HL-60 (cell line): ENCODE data around the gene ZFP69.

Experiments used
- DNase-seq, 2 experiments: peaks; one replicate each; pipeline ENCODE4 v3.0.0-alpha.2; 2010 to 2020; ENCODE audit warnings: low read depth in 1 of 2, low spot score in 1 of 2
- H3K27ac ChIP-seq: fragments of 250-450 bp; sonication (Bioruptor Pico); replicated peaks from 2 replicates; pipeline ENCODE4 v1.5.1; 2020; ENCODE audit warnings: mild to moderate bottlenecking, moderate library complexity
- H3K27me3 ChIP-seq: fragments of 250-450 bp; sonication (Bioruptor Pico); 2 replicates; pipeline ENCODE4 v1.5.1; 2021; ENCODE audit warnings: mild to moderate bottlenecking, moderate library complexity; ENCODE audit not compliant: insufficient read depth, poor library complexity, severe bottlenecking
- H3K4me3 ChIP-seq: replicated peaks from 2 replicates; pipeline ENCODE4 v1.5.1; 2011; ENCODE audit warnings: mild to moderate bottlenecking, control low read depth, low read length; ENCODE audit not compliant: insufficient read depth
- GABPA ChIP-seq: IDR thresholded peaks from 2 replicates; pipeline ENCODE4 v1.6.1; 2012; ENCODE audit warnings: low read depth
- POLR2AphosphoS5 ChIP-seq: IDR thresholded peaks from 2 replicates; pipeline ENCODE4 v1.6.1; 2012; ENCODE audit warnings: low read depth
- SPI1 ChIP-seq: IDR thresholded peaks from 2 replicates; pipeline ENCODE4 v1.6.1; 2012; ENCODE audit warnings: low read depth, mild to moderate bottlenecking, borderline replicate concordance
- TF ChIP-seq, protein P1 (sequence below): IDR thresholded peaks from 2 replicates; pipeline ENCODE4 v1.6.1; 2012; ENCODE audit warnings: low read depth; ENCODE audit not compliant: insufficient replicate concordance
- TF ChIP-seq, protein P2 (sequence below): IDR thresholded peaks from one replicate; pipeline ENCODE4 v1.5.1; 2011; ENCODE audit warnings: low read length, control low read depth, inconsistent platforms; ENCODE audit not compliant: insufficient read depth

ZFP69 gene

DNA sequence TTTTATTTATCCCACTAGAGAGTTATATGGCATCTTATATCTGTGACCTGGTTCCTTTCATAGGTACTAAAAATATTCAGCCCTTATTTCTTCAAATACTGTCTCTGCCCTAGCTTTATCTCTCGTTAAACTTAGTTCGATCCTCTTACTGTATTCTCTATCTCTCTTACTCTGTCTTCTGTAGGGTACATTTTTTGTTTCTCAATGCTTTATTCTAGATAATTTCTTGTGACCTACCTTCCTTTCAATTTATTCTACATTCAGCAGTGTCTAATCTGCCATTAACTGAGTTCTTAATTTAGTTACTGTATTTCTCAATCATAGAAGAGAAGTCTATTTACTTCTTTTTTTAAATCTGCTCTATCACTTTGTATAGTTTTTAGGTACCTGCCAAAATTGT, 1.8 kb upstream of the ZFP69 start:
- H3K27ac ChIP-seq = no peak overlapping the region
- no peak overlapping the region for H3K4me3 ChIP-seq
- TF ChIP-seq, protein P1, sequence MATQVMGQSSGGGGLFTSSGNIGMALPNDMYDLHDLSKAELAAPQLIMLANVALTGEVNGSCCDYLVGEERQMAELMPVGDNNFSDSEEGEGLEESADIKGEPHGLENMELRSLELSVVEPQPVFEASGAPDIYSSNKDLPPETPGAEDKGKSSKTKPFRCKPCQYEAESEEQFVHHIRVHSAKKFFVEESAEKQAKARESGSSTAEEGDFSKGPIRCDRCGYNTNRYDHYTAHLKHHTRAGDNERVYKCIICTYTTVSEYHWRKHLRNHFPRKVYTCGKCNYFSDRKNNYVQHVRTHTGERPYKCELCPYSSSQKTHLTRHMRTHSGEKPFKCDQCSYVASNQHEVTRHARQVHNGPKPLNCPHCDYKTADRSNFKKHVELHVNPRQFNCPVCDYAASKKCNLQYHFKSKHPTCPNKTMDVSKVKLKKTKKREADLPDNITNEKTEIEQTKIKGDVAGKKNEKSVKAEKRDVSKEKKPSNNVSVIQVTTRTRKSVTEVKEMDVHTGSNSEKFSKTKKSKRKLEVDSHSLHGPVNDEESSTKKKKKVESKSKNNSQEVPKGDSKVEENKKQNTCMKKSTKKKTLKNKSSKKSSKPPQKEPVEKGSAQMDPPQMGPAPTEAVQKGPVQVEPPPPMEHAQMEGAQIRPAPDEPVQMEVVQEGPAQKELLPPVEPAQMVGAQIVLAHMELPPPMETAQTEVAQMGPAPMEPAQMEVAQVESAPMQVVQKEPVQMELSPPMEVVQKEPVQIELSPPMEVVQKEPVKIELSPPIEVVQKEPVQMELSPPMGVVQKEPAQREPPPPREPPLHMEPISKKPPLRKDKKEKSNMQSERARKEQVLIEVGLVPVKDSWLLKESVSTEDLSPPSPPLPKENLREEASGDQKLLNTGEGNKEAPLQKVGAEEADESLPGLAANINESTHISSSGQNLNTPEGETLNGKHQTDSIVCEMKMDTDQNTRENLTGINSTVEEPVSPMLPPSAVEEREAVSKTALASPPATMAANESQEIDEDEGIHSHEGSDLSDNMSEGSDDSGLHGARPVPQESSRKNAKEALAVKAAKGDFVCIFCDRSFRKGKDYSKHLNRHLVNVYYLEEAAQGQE = no peak
- H3K27me3 ChIP-seq = no peaks in the 10 kb centered on the region
- no peak for DNase-seq

DNA sequence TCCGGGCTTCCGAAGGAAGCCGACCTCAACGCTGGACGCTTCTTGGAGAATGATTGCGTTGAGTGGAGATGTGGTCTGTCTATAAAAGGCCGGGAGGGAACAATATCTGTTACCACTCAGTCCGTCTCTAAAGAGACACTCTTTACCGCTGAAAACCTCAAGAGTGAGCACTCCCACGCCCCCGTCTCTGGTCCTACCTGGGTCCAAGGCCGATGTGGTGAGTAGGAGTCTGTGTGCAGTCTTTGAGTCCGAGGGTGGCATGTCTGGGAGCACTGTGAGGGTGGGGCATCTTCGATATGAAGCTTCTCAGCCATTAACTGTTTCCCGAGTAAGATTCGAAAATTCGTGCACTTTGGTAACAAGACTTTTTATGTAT, 576 bp downstream of the ZFP69 start:
- DNase-seq = peak in 1 of 2 experiments; percentile 1
- Histone ChIP-seq H3K4me3 (peak overlapping the region; percentile 63), H3K27me3 (no peaks in the 10 kb centered on the region), H3K27ac (peak overlapping the region; percentile 29; the same call in 1 of the 2 replicates)
- TF ChIP-seq GABPA = no peak
- TF ChIP-seq, protein P2, sequence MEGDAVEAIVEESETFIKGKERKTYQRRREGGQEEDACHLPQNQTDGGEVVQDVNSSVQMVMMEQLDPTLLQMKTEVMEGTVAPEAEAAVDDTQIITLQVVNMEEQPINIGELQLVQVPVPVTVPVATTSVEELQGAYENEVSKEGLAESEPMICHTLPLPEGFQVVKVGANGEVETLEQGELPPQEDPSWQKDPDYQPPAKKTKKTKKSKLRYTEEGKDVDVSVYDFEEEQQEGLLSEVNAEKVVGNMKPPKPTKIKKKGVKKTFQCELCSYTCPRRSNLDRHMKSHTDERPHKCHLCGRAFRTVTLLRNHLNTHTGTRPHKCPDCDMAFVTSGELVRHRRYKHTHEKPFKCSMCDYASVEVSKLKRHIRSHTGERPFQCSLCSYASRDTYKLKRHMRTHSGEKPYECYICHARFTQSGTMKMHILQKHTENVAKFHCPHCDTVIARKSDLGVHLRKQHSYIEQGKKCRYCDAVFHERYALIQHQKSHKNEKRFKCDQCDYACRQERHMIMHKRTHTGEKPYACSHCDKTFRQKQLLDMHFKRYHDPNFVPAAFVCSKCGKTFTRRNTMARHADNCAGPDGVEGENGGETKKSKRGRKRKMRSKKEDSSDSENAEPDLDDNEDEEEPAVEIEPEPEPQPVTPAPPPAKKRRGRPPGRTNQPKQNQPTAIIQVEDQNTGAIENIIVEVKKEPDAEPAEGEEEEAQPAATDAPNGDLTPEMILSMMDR = no peak
- TF ChIP-seq SPI1 = no peak
- no peak for TF ChIP-seq POLR2AphosphoS5
- TF ChIP-seq, protein P1 = no peak

DNA sequence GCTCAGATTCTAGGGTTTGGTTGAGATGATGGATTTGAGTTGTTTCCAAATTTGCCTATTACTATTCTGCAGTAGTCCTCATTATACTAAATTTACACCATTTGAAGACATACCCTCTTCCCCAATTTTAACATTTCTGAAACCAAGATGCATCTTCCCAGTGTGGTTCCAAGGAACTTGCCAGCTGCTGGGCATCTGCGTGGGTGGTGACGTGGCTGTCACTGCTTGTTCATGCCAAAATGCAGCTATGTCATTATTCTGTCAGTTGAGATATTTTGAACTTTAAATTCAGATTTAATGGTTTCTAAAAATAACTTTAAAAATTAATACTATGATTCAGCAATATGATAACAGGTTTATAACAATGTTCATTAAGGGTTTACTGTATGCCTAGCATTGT, 1.2 kb downstream of the ZFP69 start:
- Histone ChIP-seq H3K4me3 (no peak overlapping the region), H3K27ac (no peak overlapping the region), H3K27me3 (no peaks in the 10 kb centered on the region)
- DNase-seq = no peak
- TF ChIP-seq, protein P2 = no peak
- TF ChIP-seq SPI1 (no peak), GABPA (no peak), POLR2AphosphoS5 (no peak)
- TF ChIP-seq, protein P1 = no peak

DNA sequence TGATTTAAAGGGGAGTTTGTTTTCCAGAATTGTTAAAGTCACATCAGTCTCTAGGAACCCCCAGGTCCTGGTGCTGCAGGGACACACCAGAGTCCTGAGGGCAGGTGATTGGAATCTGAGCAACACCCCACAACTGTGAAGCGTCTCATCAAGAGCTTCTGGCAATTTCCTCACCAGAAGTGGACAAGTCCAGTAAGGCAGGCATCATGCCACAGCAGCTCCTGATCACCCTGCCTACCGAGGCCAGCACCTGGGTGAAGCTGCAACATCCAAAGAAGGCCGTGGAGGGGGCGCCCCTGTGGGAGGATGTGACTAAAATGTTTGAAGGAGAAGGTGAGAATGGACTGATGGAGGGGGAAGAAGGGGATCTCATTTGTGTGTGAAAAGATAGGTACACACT, 2.1 kb downstream of the ZFP69 start:
- H3K27me3 ChIP-seq = no peaks in the 10 kb centered on the region
- TF ChIP-seq, protein P1 = no peak
- TF ChIP-seq, protein P2 = no peak
- TF ChIP-seq SPI1 = no peak
- no peak for TF ChIP-seq POLR2AphosphoS5
- TF ChIP-seq GABPA = no peak
- DNase-seq = no peak
- H3K4me3 ChIP-seq = no peak overlapping the region
- no peak overlapping the region for H3K27ac ChIP-seq
